H1 (cell line): ENCODE data around the gene SNX2. TPM values are rescaled to one million over a fixed set of nuclear protein-coding genes. Genes with fewer than 3 reads are reported as not detected.

ENCODE experiments used
- CTCF ChIA-PET: fragments of 300-600 bp; sonication (Branson Sonifier 250); formaldehyde crosslinking; loops from one replicate; lab custom pipeline; 2021; ENCODE audit not compliant: partially characterized antibody; lab: Charles Lee
- POLR2A ChIA-PET: fragments of 300-600 bp; sonication (Branson Sonifier 250); formaldehyde crosslinking; loops from one replicate; lab custom pipeline; 2021; ENCODE audit warnings: inconsistent platforms; ENCODE audit not compliant: partially characterized antibody; lab: Charles Lee
- DNase-seq, 2 experiments: peaks; one replicate each; pipeline versions ENCODE4 v3.0.0 to v3.0.0-alpha.2; 2010 to 2022; ENCODE audit warnings: low spot score in 2 of 2, low read depth in 1 of 2, mixed read lengths in 1 of 2
- FAIRE-seq: peaks from 2 replicates; lab custom pipeline; 2011; peaks lifted over from hg19 to GRCh38; lab: Jason Lieb, UNC
- H2AFZ ChIP-seq: 2 replicates; pipeline ENCODE4 v1.8.1; 2012; ENCODE audit warnings: low read length, inconsistent platforms
- H2AK5ac ChIP-seq: 2 replicates; pipeline ENCODE4 v1.6.1; 2013; ENCODE audit warnings: low read depth, low read length
- H2BK120ac ChIP-seq: replicated peaks from 2 replicates; pipeline ENCODE3; 2013; ENCODE audit warnings: low read depth, low read length, inconsistent platforms
- H2BK12ac ChIP-seq: 2 replicates; pipeline ENCODE4 v1.6.1; 2013; ENCODE audit warnings: low read depth, low read length
- H2BK15ac ChIP-seq: 2 replicates; pipeline ENCODE4 v1.6.1; 2013; ENCODE audit warnings: low read length
- H2BK20ac ChIP-seq: 2 replicates; pipeline ENCODE4 v1.6.1; 2013; ENCODE audit warnings: low read length
- H2BK5ac ChIP-seq: 2 replicates; pipeline ENCODE4 v1.6.1; 2013; ENCODE audit warnings: low read depth, low read length
- H3K14ac ChIP-seq: 2 replicates; pipeline ENCODE4 v1.6.1; 2013; ENCODE audit warnings: inconsistent platforms; ENCODE audit not compliant: insufficient read length
- H3K18ac ChIP-seq: 2 replicates; pipeline ENCODE4 v1.6.1; 2013; ENCODE audit warnings: low read length; ENCODE audit errors: extremely low read depth
- H3K23ac ChIP-seq: 2 replicates; pipeline ENCODE4 v1.6.1; 2013; ENCODE audit warnings: inconsistent platforms; ENCODE audit not compliant: insufficient read length
- H3K23me2 ChIP-seq: 2 replicates; pipeline ENCODE4 v1.6.1; 2013; ENCODE audit warnings: low read depth, low read length
- H3K27ac ChIP-seq: 2 replicates; pipeline ENCODE4 v1.6.1; 2011; ENCODE audit warnings: low read depth, low read length, inconsistent platforms
- H3K27me3 ChIP-seq, 4 experiments: replicated peaks in 1 of 4; 1 replicate in 1 of 4; 2 replicates in 3 of 4; pipeline versions ENCODE4 v1.6.1 to v1.8.1; 2011 to 2013; ENCODE audit warnings: low read length in 3 of 4, mild to moderate bottlenecking in 3 of 4, inconsistent platforms in 2 of 4, mixed read lengths in 2 of 4, moderate library complexity in 1 of 4; ENCODE audit not compliant: control insufficient read depth in 3 of 4, insufficient read depth in 3 of 4; ENCODE audit errors: extremely low read depth in 1 of 4
- H3K36me3 ChIP-seq, 4 experiments: 2 replicates each; pipeline versions ENCODE4 v1.6.1 to v1.8.1; 2011 to 2013; ENCODE audit warnings: mild to moderate bottlenecking in 4 of 4, low read length in 3 of 4, moderate library complexity in 2 of 4, control low read depth in 1 of 4, inconsistent platforms in 1 of 4; ENCODE audit not compliant: insufficient read depth in 4 of 4, control insufficient read depth in 2 of 4
- H3K4ac ChIP-seq: replicated peaks from 2 replicates; pipeline ENCODE3; 2013; ENCODE audit warnings: low read length, low read depth, mixed read lengths, inconsistent platforms; ENCODE audit not compliant: insufficient read length
- H3K4me1 ChIP-seq, 4 experiments: replicated peaks in 1 of 4; 1 replicate in 1 of 4; 2 replicates in 3 of 4; pipeline versions ENCODE4 v1.6.1 to v1.8.1; 2011 to 2013; ENCODE audit warnings: low read length in 3 of 4, inconsistent platforms in 2 of 4, mixed read lengths in 1 of 4; ENCODE audit not compliant: insufficient read depth in 4 of 4, control insufficient read depth in 3 of 4
- H3K4me2 ChIP-seq, 2 experiments: 2 replicates each; pipeline versions ENCODE4 v1.6.1 to v1.8.1; 2011 to 2013; ENCODE audit warnings: low read depth in 2 of 2, low read length in 2 of 2, control low read depth in 1 of 2, inconsistent platforms in 1 of 2, mild to moderate bottlenecking in 1 of 2; ENCODE audit not compliant: insufficient read depth in 1 of 2
- H3K4me3 ChIP-seq, 4 experiments: fragments of 200-600, 300-600 bp in 1 of 4; sonication (generic), shearing (Covaris generic), sonication (Bioruptor Twin) in 1 of 4; 2 replicates each; pipeline versions ENCODE4 v1.5.1 to v1.8.1; 2011 to 2016; ENCODE audit warnings: low read length in 4 of 4, low read depth in 3 of 4, control low read depth in 2 of 4, inconsistent platforms in 2 of 4, mild to moderate bottlenecking in 2 of 4, mixed read lengths in 1 of 4, moderate library complexity in 1 of 4; ENCODE audit not compliant: insufficient read depth in 2 of 4; ENCODE audit errors: extremely low read depth in 1 of 4
- H3K56ac ChIP-seq: replicated peaks from 2 replicates; pipeline ENCODE3; 2013; ENCODE audit warnings: low read depth, mild to moderate bottlenecking, mixed read lengths, low read length, inconsistent platforms; ENCODE audit not compliant: insufficient read length
- H3K79me1 ChIP-seq: 2 replicates; pipeline ENCODE4 v1.6.1; 2013; ENCODE audit warnings: low read depth, low read length, control low read depth
- H3K79me2 ChIP-seq, 2 experiments: 2 replicates each; pipeline versions ENCODE4 v1.6.1 to v1.8.1; 2012 to 2013; ENCODE audit warnings: low read length in 2 of 2, mild to moderate bottlenecking in 2 of 2, inconsistent platforms in 1 of 2; ENCODE audit not compliant: insufficient read depth in 2 of 2, control insufficient read depth in 1 of 2
- H3K9ac ChIP-seq, 4 experiments: replicated peaks in 1 of 4; 1 replicate in 1 of 4; 2 replicates in 3 of 4; pipeline versions ENCODE4 v1.6.1 to v1.8.1; 2011 to 2013; ENCODE audit warnings: low read depth in 3 of 4, low read length in 3 of 4, control low read depth in 2 of 4, mild to moderate bottlenecking in 2 of 4, moderate library complexity in 2 of 4, inconsistent platforms in 1 of 4; ENCODE audit errors: extremely low read depth in 1 of 4
- H3K9me3 ChIP-seq, 2 experiments: 2 replicates each; pipeline versions ENCODE4 v1.6.1 to v1.8.1; 2012 to 2013; ENCODE audit warnings: mild to moderate bottlenecking in 2 of 2, moderate library complexity in 2 of 2, control low read depth in 1 of 2, inconsistent platforms in 1 of 2, low read depth in 1 of 2, low read length in 1 of 2, mixed read lengths in 1 of 2; ENCODE audit not compliant: insufficient read depth in 2 of 2
- H4K20me1 ChIP-seq, 2 experiments: replicated peaks in 1 of 2; 2 replicates each; pipeline versions ENCODE3 to v1.8.1; 2011 to 2013; ENCODE audit warnings: inconsistent platforms in 2 of 2, low read length in 2 of 2, mild to moderate bottlenecking in 1 of 2; ENCODE audit not compliant: insufficient read depth in 2 of 2, control insufficient read depth in 1 of 2
- H4K5ac ChIP-seq: 2 replicates; pipeline ENCODE4 v1.6.1; 2013; ENCODE audit warnings: low read length, low read depth, mixed read lengths, inconsistent platforms; ENCODE audit not compliant: insufficient read length
- H4K8ac ChIP-seq: 2 replicates; pipeline ENCODE4 v1.8.0; 2013; ENCODE audit warnings: mild to moderate bottlenecking, moderate library complexity, low read length, inconsistent platforms; ENCODE audit not compliant: insufficient read depth; ENCODE audit errors: extremely low read depth
- H4K91ac ChIP-seq: replicated peaks from 2 replicates; pipeline ENCODE3; 2013; ENCODE audit warnings: low read length, mixed read lengths, inconsistent platforms; ENCODE audit not compliant: insufficient read length
- ASH2L ChIP-seq: fragments of 200-600, 300-600 bp; sonication (generic); IDR thresholded peaks from one replicate; pipeline ENCODE4 v1.7.1; 2017; ENCODE audit warnings: low read length
- CEBPB ChIP-seq: IDR thresholded peaks from 2 replicates; pipeline ENCODE4 v1.6.1; 2012; ENCODE audit warnings: low read depth, low read length
- EZH2 ChIP-seq: fragments of 200-600 bp; sonication (generic); IDR thresholded peaks from 2 replicates; pipeline ENCODE4 v1.7.1; 2012; ENCODE audit warnings: low read depth, mild to moderate bottlenecking, moderate library complexity, low read length, inconsistent platforms; ENCODE audit not compliant: severe bottlenecking
- POLR2A ChIP-seq, 2 experiments: IDR thresholded peaks; 1 replicate in 1 of 2; 2 replicates in 1 of 2; pipeline ENCODE4 v1.6.1; 2011; ENCODE audit warnings: low read depth in 2 of 2, low read length in 2 of 2, mild to moderate bottlenecking in 2 of 2; ENCODE audit errors: control extremely low read depth in 1 of 2
- RAD21 ChIP-seq, 2 experiments: IDR thresholded peaks in 1 of 2; conservative IDR thresholded peaks in 1 of 2; 2 replicates each; pipeline ENCODE4 v1.6.1; 2011; ENCODE audit warnings: low read depth in 2 of 2, low read length in 2 of 2, improper control_type of control experiment in 1 of 2, inconsistent platforms in 1 of 2, mild to moderate bottlenecking in 1 of 2, moderate library complexity in 1 of 2
- SAP30 ChIP-seq: fragments of 300-600 bp; sonication (generic); IDR thresholded peaks from 2 replicates; pipeline ENCODE4 v1.7.1; 2012; ENCODE audit warnings: low read length, moderate library complexity, mild to moderate bottlenecking, inconsistent platforms; ENCODE audit not compliant: insufficient read depth, insufficient replicate concordance
- TAF1 ChIP-seq: IDR thresholded peaks from 2 replicates; pipeline ENCODE4 v1.6.1; 2011; ENCODE audit warnings: mild to moderate bottlenecking, low read depth, low read length
- WGBS, 2 experiments: shearing (Covaris generic) in 1 of 2; methylation state at CpG; one replicate each; pipeline versions ENCODE4 v1.1.6 to v1.1.7; 2013 to 2015; ENCODE audit warnings: low lambda C conversion rate in 2 of 2, mixed read lengths in 2 of 2, inconsistent platforms in 1 of 2, low coverage in 1 of 2, missing lambda C conversion rate in 1 of 2; ENCODE audit not compliant: insufficient replicate concordance in 2 of 2, insufficient coverage in 1 of 2, insufficient read length in 1 of 2; ENCODE audit errors: extremely low coverage in 1 of 2, missing lambda C conversion rate in 1 of 2; 5-methylcytosine and 5-hydroxymethylcytosine counted together
- polyA plus RNA-seq, 7 experiments: library from polyadenylated mRNA; depleted of rRNA in 3 of 7; stranded (reverse) in 5 of 7; unstranded in 2 of 7; fragments of >200 nt in 5 of 7; fragments of 200-250 nt in 2 of 7; gene quantifications; 1 replicate in 5 of 7; 2 replicates in 1 of 7; 4 replicates in 1 of 7; pipeline versions ENCODE4 v1.2.1 to v1.2.3, GENCODE V29; 2011 to 2013; ENCODE audit warnings: missing spikeins in 2 of 7, mixed read lengths in 2 of 7
- total RNA-seq: library from RNA; stranded (reverse); fragmentation: NEBNext Ultra II Directional; extraction: Animal tissue kit (Norgen Biotek cat#: 25700); gene quantifications from 2 replicates; pipeline ENCODE4 v1.2.1, GENCODE V29; 2021
- TF ChIP-seq, protein P1 (sequence below), 3 experiments: IDR thresholded peaks; 1 replicate in 2 of 3; 2 replicates in 1 of 3; pipeline versions ENCODE4 v1.5.1 to v1.6.1; 2011; ENCODE audit warnings: low read length in 3 of 3, mild to moderate bottlenecking in 3 of 3, inconsistent platforms in 2 of 3, low read depth in 1 of 3, moderate library complexity in 1 of 3; ENCODE audit not compliant: insufficient read depth in 1 of 3; ENCODE audit errors: control extremely low read depth in 1 of 3
- TF ChIP-seq, protein P2 (sequence below): IDR thresholded peaks from 2 replicates; pipeline ENCODE4 v1.6.1; 2012; ENCODE audit warnings: low read length, inconsistent platforms

SNX2 gene
- total and polyA plus RNA-seq, 2 of the 8 experiments (the other 6 are each of a cell fraction or from before 2014, with no cell fraction given): 51.0 to 61.2 TPM

DNA sequence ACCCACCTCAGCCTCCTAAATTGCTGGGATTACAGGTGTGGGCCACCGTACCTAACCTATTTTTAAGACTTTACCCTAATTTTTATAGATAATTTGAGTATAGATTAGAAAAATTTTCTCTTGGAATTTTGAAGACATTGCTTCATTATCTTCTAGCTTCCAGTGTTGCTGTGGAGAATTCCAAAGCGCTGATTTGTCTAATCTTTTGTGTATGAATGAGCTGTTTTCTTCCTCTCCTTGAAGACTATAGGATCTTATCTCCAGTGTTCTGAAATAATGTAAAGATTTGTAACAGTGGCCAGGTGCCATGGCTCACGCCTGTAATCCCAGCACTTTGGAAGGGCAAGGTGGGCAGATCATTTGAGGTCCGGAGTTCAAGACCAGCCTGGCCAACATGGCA is 64.9 kb downstream of the SNX2 start:
- no peak overlapping the region for H3K4ac ChIP-seq
- no peaks in the 10 kb centered on the region for H3K79me2 ChIP-seq
- H3K23ac ChIP-seq: no peak overlapping the region
- H2BK5ac ChIP-seq: no peak overlapping the region
- no peak overlapping the region for H2AK5ac ChIP-seq
- no peak overlapping the region for H4K91ac ChIP-seq
- H4K20me1 ChIP-seq: no peaks in the 10 kb centered on the region
- H3K4me1 ChIP-seq: peaks cover 0 to 6% (median 3%) of the 10 kb centered on the region in 4 experiments; a peak in 4 of 7 replicates
- no peak overlapping the region for H3K56ac ChIP-seq
- H3K27me3 ChIP-seq: peaks cover 0 to 6% (median 5%) of the 10 kb centered on the region in 4 experiments; a peak in 4 of 7 replicates
- H3K79me1 ChIP-seq: no peaks in the 10 kb centered on the region
- DNase-seq (no peak), FAIRE-seq (no peak)
- H2AFZ ChIP-seq: no peak overlapping the region
- H3K4me2 ChIP-seq: no peak overlapping the region
- no peak overlapping the region for H2BK15ac ChIP-seq
- H3K23me2 ChIP-seq: peaks cover under 1% of the 10 kb centered on the region; the same call in 1 of the 2 replicates
- CTCF ChIA-PET: no interaction called here
- no peak overlapping the region for H3K14ac ChIP-seq
- no peak overlapping the region for H2BK12ac ChIP-seq
- H3K36me3 ChIP-seq: no peaks in the 10 kb centered on the region
- WGBS, 2 experiments: 83% methylated on average over 4 of the region's 4 CpGs; no CpG with 5 or more reads in 1 of the 2 experiments
- H4K8ac ChIP-seq: no peak overlapping the region
- H2BK120ac ChIP-seq: no peak overlapping the region
- POLR2A ChIA-PET: no interaction called here
- no peak overlapping the region for H3K18ac ChIP-seq
- H3K9me3 ChIP-seq: no peaks in the 10 kb centered on the region
- no peak overlapping the region for H2BK20ac ChIP-seq
- no peak overlapping the region for H4K5ac ChIP-seq
- H3K9ac ChIP-seq: no peak overlapping the region
- H3K27ac ChIP-seq: no peak overlapping the region
- no peak overlapping the region for H3K4me3 ChIP-seq
- TF ChIP-seq CEBPB (no peak), POLR2A (IDR thresholded peaks at IDR 0.05; ENCODE audit: control extremely low read depth in 1 of 2, low read depth in 2 of 2, low read length in 2 of 2) (no peak), RAD21 (IDR thresholded peaks at IDR 0.05 in 1 of 2, conservative IDR thresholded peaks at IDR 0.05 in 1 of 2; ENCODE audit: low read depth in 2 of 2, low read length in 2 of 2) (no peak), ASH2L (no peak), EZH2 (no peak), SAP30 (no peak), TAF1 (no peak)
- TF ChIP-seq, protein P1, sequence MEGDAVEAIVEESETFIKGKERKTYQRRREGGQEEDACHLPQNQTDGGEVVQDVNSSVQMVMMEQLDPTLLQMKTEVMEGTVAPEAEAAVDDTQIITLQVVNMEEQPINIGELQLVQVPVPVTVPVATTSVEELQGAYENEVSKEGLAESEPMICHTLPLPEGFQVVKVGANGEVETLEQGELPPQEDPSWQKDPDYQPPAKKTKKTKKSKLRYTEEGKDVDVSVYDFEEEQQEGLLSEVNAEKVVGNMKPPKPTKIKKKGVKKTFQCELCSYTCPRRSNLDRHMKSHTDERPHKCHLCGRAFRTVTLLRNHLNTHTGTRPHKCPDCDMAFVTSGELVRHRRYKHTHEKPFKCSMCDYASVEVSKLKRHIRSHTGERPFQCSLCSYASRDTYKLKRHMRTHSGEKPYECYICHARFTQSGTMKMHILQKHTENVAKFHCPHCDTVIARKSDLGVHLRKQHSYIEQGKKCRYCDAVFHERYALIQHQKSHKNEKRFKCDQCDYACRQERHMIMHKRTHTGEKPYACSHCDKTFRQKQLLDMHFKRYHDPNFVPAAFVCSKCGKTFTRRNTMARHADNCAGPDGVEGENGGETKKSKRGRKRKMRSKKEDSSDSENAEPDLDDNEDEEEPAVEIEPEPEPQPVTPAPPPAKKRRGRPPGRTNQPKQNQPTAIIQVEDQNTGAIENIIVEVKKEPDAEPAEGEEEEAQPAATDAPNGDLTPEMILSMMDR (IDR thresholded peaks at IDR 0.05; ENCODE audit: control extremely low read depth in 1 of 3, insufficient read depth in 1 of 3, low read depth in 1 of 3, low read length in 3 of 3): no peak
- TF ChIP-seq, protein P2, sequence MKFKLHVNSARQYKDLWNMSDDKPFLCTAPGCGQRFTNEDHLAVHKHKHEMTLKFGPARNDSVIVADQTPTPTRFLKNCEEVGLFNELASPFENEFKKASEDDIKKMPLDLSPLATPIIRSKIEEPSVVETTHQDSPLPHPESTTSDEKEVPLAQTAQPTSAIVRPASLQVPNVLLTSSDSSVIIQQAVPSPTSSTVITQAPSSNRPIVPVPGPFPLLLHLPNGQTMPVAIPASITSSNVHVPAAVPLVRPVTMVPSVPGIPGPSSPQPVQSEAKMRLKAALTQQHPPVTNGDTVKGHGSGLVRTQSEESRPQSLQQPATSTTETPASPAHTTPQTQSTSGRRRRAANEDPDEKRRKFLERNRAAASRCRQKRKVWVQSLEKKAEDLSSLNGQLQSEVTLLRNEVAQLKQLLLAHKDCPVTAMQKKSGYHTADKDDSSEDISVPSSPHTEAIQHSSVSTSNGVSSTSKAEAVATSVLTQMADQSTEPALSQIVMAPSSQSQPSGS: no peak
